ENCODE data around the gene SLC2A5.

- TF ChIP-seq EGR1 (conservative IDR thresholded peaks at IDR 0.05): no peak
- TF ChIP-seq PTBP1 (IDR thresholded peaks at IDR 0.05; ENCODE audit: low read depth, low read length): no peak
- TF ChIP-seq, protein P1, sequence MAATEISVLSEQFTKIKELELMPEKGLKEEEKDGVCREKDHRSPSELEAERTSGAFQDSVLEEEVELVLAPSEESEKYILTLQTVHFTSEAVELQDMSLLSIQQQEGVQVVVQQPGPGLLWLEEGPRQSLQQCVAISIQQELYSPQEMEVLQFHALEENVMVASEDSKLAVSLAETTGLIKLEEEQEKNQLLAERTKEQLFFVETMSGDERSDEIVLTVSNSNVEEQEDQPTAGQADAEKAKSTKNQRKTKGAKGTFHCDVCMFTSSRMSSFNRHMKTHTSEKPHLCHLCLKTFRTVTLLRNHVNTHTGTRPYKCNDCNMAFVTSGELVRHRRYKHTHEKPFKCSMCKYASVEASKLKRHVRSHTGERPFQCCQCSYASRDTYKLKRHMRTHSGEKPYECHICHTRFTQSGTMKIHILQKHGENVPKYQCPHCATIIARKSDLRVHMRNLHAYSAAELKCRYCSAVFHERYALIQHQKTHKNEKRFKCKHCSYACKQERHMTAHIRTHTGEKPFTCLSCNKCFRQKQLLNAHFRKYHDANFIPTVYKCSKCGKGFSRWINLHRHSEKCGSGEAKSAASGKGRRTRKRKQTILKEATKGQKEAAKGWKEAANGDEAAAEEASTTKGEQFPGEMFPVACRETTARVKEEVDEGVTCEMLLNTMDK (IDR thresholded peaks at IDR 0.05; ENCODE audit: borderline replicate concordance, insufficient read depth, low read depth, low read length, poor library complexity, severe bottlenecking): no peak
- TF ChIP-seq ZNF282 (CRISPR knock-in tag; IDR thresholded peaks at IDR 0.05): no peak
- no peak for TF ChIP-seq ZNF586 (CRISPR knock-in tag; conservative IDR thresholded peaks at IDR 0.05)
- TF ChIP-seq, protein P2, sequence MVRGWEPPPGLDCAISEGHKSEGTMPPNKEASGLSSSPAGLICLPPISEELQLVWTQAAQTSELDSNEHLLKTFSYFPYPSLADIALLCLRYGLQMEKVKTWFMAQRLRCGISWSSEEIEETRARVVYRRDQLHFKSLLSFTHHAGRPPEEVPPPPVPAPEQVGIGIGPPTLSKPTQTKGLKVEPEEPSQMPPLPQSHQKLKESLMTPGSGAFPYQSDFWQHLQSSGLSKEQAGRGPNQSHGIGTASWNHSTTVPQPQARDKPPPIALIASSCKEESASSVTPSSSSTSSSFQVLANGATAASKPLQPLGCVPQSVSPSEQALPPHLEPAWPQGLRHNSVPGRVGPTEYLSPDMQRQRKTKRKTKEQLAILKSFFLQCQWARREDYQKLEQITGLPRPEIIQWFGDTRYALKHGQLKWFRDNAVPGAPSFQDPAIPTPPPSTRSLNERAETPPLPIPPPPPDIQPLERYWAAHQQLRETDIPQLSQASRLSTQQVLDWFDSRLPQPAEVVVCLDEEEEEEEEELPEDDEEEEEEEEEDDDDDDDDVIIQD (CRISPR knock-in tag; IDR thresholded peaks at IDR 0.05): no peak
- TF ChIP-seq EZH2 (IDR thresholded peaks at IDR 0.05; ENCODE audit: borderline replicate concordance, low read depth, low read length): no peak
- TF ChIP-seq ZNF174 (CRISPR knock-in tag; IDR thresholded peaks at IDR 0.05): no peak
- TF ChIP-seq MAX (CRISPR knock-in tag; IDR thresholded peaks at IDR 0.05): no peak
- no peak for TF ChIP-seq CTCF (IDR thresholded peaks at IDR 0.05 in 2 of 3, conservative IDR thresholded peaks at IDR 0.05 in 1 of 3; ENCODE audit: insufficient read depth in 2 of 3, low read depth in 1 of 3, low read length in 3 of 3)
- no peak for TF ChIP-seq MXI1 (IDR thresholded peaks at IDR 0.05; ENCODE audit: low read depth, low read length)
Measured at GRCh38 chr1:9028921-9029705, 40.3 kb downstream of the SLC2A5 start.
